ENCODE results near the gene SKI. TPM values are rescaled to one million over a fixed set of nuclear protein-coding genes. Genes with fewer than 3 reads are reported as not detected.

SKI gene
- total and polyA plus RNA-seq, 2 of the 8 experiments (the other 6 are each of a cell fraction or from before 2014, with no cell fraction given), result 8.3 to 87.6 TPM

GRCh38 chr1:2304282-2304681, 76.2 kb downstream of the SKI start:
- no peak overlapping the region for H4K91ac ChIP-seq (replicated peaks; ENCODE audit: insufficient read length, low read length)
- 91% methylated on average over 21 of the region's 22 CpGs; no CpG with 5 or more reads in 1 of the 2 experiments for WGBS, 2 experiments (ENCODE audit: extremely low coverage in 1 of 2, insufficient coverage in 1 of 2, insufficient read length in 1 of 2, insufficient replicate concordance in 2 of 2, low coverage in 1 of 2, low lambda C conversion rate in 2 of 2, missing lambda C conversion rate in 1 of 2)
- no peak for TF ChIP-seq KDM4A (IDR thresholded peaks at IDR 0.05; ENCODE audit: low read depth, low read length, severe bottlenecking)

More at GRCh38 chr1:2304282-2304681, 76.2 kb downstream of the SKI start:
- Histone ChIP-seq H3K23ac (ENCODE audit: insufficient read length) (no peak overlapping the region), H3K36me3 (ENCODE audit: control insufficient read depth in 2 of 4, insufficient read depth in 4 of 4, low read length in 3 of 4) (peaks cover 6 to 47% (median 29%) of the 10 kb centered on the region in 4 experiments; a peak in 6 of 8 replicates), H3K4me3 (ENCODE audit: extremely low read depth in 1 of 4, insufficient read depth in 2 of 4, low read depth in 3 of 4, low read length in 4 of 4) (no peak overlapping the region), H3K4ac (replicated peaks; ENCODE audit: insufficient read length, low read depth, low read length) (no peak overlapping the region), H3K79me1 (ENCODE audit: low read depth, low read length) (peaks cover 17% of the 10 kb centered on the region), H3K9me3 (ENCODE audit: insufficient read depth in 2 of 2, low read depth in 1 of 2, low read length in 1 of 2) (no peaks in the 10 kb centered on the region), H2BK15ac (ENCODE audit: low read length) (no peak overlapping the region), H3K79me2 (ENCODE audit: control insufficient read depth in 1 of 2, insufficient read depth in 2 of 2, low read length in 2 of 2) (peaks cover 0 to 34% of the 10 kb centered on the region in 2 experiments; a peak in 3 of 4 replicates), H2BK5ac (ENCODE audit: low read depth, low read length) (no peak overlapping the region), H3K14ac (ENCODE audit: insufficient read length) (no peak overlapping the region), H3K4me1 (replicated peaks in 1 of 4; ENCODE audit: control insufficient read depth in 3 of 4, insufficient read depth in 4 of 4, low read length in 3 of 4) (peaks cover 0 to 3% (median 0%) of the 10 kb centered on the region in 4 experiments; a peak in 3 of 7 replicates), H3K27ac (ENCODE audit: low read depth, low read length) (no peak overlapping the region), H4K8ac (ENCODE audit: extremely low read depth, insufficient read depth, low read length) (no peak overlapping the region; the same call in 1 of the 2 replicates), H3K27me3 (replicated peaks in 1 of 4; ENCODE audit: control insufficient read depth in 3 of 4, extremely low read depth in 1 of 4, insufficient read depth in 3 of 4, low read length in 3 of 4) (no peaks in the 10 kb centered on the region), H3K9ac (replicated peaks in 1 of 4; ENCODE audit: extremely low read depth in 1 of 4, low read depth in 3 of 4, low read length in 3 of 4) (no peak overlapping the region; a peak in 1 of 7 replicates), H2BK120ac (replicated peaks; ENCODE audit: low read depth, low read length) (no peak overlapping the region), H3K4me2 (ENCODE audit: insufficient read depth in 1 of 2, low read depth in 2 of 2, low read length in 2 of 2) (no peak overlapping the region), H2BK20ac (ENCODE audit: low read length) (no peak overlapping the region), H3K18ac (ENCODE audit: extremely low read depth, low read length) (no peak overlapping the region), H2BK12ac (ENCODE audit: low read depth, low read length) (no peak overlapping the region), H3K23me2 (ENCODE audit: low read depth, low read length) (no peaks in the 10 kb centered on the region), H4K5ac (ENCODE audit: insufficient read length, low read depth, low read length) (no peak overlapping the region), H2AK5ac (ENCODE audit: low read depth, low read length) (no peak overlapping the region), H4K20me1 (replicated peaks in 1 of 2; ENCODE audit: control insufficient read depth in 1 of 2, insufficient read depth in 2 of 2, low read length in 2 of 2) (peaks cover 7 to 35% of the 10 kb centered on the region in 2 experiments), H2AFZ (ENCODE audit: low read length) (no peak overlapping the region), H3K56ac (replicated peaks; ENCODE audit: insufficient read length, low read depth, low read length) (no peak overlapping the region)
- CTCF ChIA-PET (ENCODE audit: partially characterized antibody), result interaction anchor here (0.9 to 2.2 kb wide), 7 partner anchors 7 to 109 kb away, joined by 3 to 6 read pairs (median 3); partner anchors contain the start of gene FAAP20
- no peak for DNase-seq (ENCODE audit: low read depth in 1 of 2, low spot score in 2 of 2)
- FAIRE-seq, result no peak
- POLR2A ChIA-PET (ENCODE audit: partially characterized antibody), result interaction anchor here (0.8 to 1.8 kb wide), 6 partner anchors 8 to 77 kb away, joined by 3 to 5 read pairs (median 4); no protein-coding TSS in a partner anchor

All from H1 (cell line).